ENCODE measurements around the gene TFAP2E.
"Not testable (repeated sequence)": the region's sequence is repeated elsewhere in the genome, so short reads cannot be mapped to it uniquely, and the experiment has no call there.

Gene TFAP2E

GRCh38 chr1:35569936-35570335, 3.2 kb upstream of the TFAP2E start:
- DNase-seq, result peak in 1 of 10 donors; percentile 2
- intact Hi-C loops (cut with DNase I), result loop anchor here (1.0 to 5.0 kb wide), 2 partner anchors 157 to 202 kb away; no protein-coding TSS in a partner anchor

GRCh38 chr1:35570589-35571137, 2.5 kb upstream of the TFAP2E start:
- DNase-seq, result peak in 2 of 10 donors; percentile 48 to 58
- intact Hi-C loops (cut with DNase I), result no loop called here

- peak in 1 of 10 donors; percentile 40 for DNase-seq
- intact Hi-C loops (cut with DNase I), result no loop called here
Measured at GRCh38 chr1:35571263-35571662, 1.9 kb upstream of the TFAP2E start.

- intact Hi-C loops (cut with DNase I), result no loop called here
- DNase-seq, result no peak
Measured at GRCh38 chr1:35572296-35572695, 818 bp upstream of the TFAP2E start.

GRCh38 chr1:35574125-35574654, 1.1 kb downstream of the TFAP2E start:
- intact Hi-C loops (cut with DNase I), result no loop called here
- peak in 2 of 10 donors; percentile 72 to 82 for DNase-seq

GRCh38 chr1:35574655-35575415, 1.7 kb downstream of the TFAP2E start:
- intact Hi-C loops (cut with DNase I), result no loop called here
- DNase-seq, result peak in 2 of 10 donors; percentile 72 to 78

GRCh38 chr1:35575416-35575958, 2.4 kb downstream of the TFAP2E start:
- DNase-seq, result peak in 1 of 10 donors; percentile 16
- intact Hi-C loops (cut with DNase I), result no loop called here

- intact Hi-C loops (cut with DNase I), result no loop called here
- peak in 2 of 10 donors; percentile 26 to 51 for DNase-seq
Measured at GRCh38 chr1:35576061-35576765, 3.1 kb downstream of the TFAP2E start.

- DNase-seq, result peak in 2 of 10 donors; percentile 34 to 56
- intact Hi-C loops (cut with DNase I), result not testable (repeated sequence)
Measured at GRCh38 chr1:35576766-35577070, 3.6 kb downstream of the TFAP2E start.

GRCh38 chr1:35577071-35577998, 4.2 kb downstream of the TFAP2E start:
- DNase-seq, result peak in 2 of 10 donors; percentile 76 to 80
- intact Hi-C loops (cut with DNase I), result no loop called here

GRCh38 chr1:35580949-35581388, 7.9 kb downstream of the TFAP2E start:
- intact Hi-C loops (cut with DNase I), result no loop called here
- DNase-seq, result no peak

- intact Hi-C loops (cut with DNase I), result not testable (repeated sequence)
- DNase-seq, result peak in 1 of 10 donors; percentile 51
Measured at GRCh38 chr1:35581621-35582020, 8.5 kb downstream of the TFAP2E start.

GRCh38 chr1:35585281-35585680, 12.2 kb downstream of the TFAP2E start:
- DNase-seq, result peak in 1 of 10 donors; percentile 39
- intact Hi-C loops (cut with DNase I), result no loop called here

GRCh38 chr1:35585805-35586204, 12.7 kb downstream of the TFAP2E start:
- DNase-seq, result peak in 1 of 10 donors; percentile 22
- intact Hi-C loops (cut with DNase I), result not testable (repeated sequence)

GRCh38 chr1:35586808-35587207, 13.7 kb downstream of the TFAP2E start:
- intact Hi-C loops (cut with DNase I), result no loop called here
- peak in 1 of 10 donors; percentile 19 for DNase-seq

- intact Hi-C loops (cut with DNase I), result no loop called here
- no peak for DNase-seq
Measured at GRCh38 chr1:35587736-35588135, 14.6 kb downstream of the TFAP2E start.

- intact Hi-C loops (cut with DNase I), result no loop called here
Measured at GRCh38 chr1:35588197-35588910, 15.2 kb downstream of the TFAP2E start.

GRCh38 chr1:35589516-35590427, 16.7 kb downstream of the TFAP2E start:
- intact Hi-C loops (cut with DNase I), result no loop called here
- DNase-seq, result peak in 2 of 10 donors; percentile 65 to 72

More at GRCh38 chr1:35588197-35588910, 15.2 kb downstream of the TFAP2E start:
- peak in 2 of 10 donors; percentile 55 to 64 for DNase-seq

All from posterior cingulate gyrus (tissue), 11 donors.